Left kidney (tissue), 2 donors: ENCODE measurements around the gene L3MBTL4. TPM values are rescaled to one million over a fixed set of nuclear protein-coding genes. Genes with fewer than 3 reads are reported as not detected.
"Not testable (repeated sequence)": the region's sequence is repeated elsewhere in the genome, so short reads cannot be mapped to it uniquely, and the experiment has no call there.

ENCODE experiments used
- DNase-seq: peaks from one replicate; pipeline ENCODE4 v3.0.0-alpha.2; 2013
- polyA plus RNA-seq: library from polyadenylated mRNA; unstranded; fragments of 120-200 nt; gene quantifications from one replicate; pipeline ENCODE4 v1.2.1, GENCODE V29; 2013; ENCODE audit not compliant: insufficient read length

L3MBTL4 gene
- polyA plus RNA-seq, 1 donor = 6.4 TPM

GRCh38 chr18:6107794-6108193, 306.9 kb downstream of the L3MBTL4 start:
- DNase-seq = no peak

DNA sequence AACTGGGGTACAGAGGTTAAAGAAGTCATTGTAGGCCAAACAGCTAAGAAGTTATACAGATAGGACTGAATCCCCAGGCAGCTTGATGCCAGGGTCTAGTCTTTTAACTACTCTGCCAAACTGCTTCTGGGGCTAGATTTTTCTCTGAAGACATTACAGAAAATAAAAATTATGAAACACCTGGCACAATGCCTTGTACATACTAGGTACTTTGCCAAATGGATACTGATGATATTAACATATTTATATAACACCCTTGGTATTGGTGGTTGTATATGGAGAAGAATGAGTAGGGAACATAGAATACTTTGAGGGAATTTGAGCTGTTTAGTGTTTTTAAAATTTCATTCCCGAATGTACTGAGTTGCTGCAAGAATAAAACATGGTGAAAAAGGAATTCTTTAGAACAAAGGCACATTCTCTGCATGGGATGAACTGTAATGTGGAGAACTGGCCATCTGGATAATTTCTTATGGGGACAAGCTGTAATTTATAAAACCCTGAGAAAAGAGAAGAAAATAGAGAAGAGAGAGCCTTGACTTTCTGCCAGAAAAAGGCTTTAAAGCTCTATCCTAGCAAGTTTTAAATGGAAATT, 308.5 kb downstream of the L3MBTL4 start:
- DNase-seq = no peak

DNA sequence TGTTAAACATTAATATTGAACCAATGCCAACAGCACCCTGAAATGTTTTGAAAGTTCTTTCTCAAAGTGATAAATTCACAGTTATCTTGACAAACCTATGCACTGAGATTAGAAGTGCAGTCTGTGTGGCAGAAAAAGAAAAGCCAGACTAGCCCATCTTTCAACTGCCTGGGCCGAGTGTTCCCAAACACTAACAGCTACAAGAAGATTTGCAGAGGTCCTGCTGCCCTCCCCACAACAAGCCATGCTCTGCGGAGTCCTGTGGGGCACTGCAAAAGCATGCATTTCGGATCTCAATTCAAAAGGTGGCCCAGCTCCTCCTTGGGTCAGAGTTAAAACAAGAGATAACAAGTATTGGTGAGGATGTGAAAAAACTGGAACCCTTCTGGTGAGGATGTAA, 311.0 kb downstream of the L3MBTL4 start:
- no peak for DNase-seq

DNA sequence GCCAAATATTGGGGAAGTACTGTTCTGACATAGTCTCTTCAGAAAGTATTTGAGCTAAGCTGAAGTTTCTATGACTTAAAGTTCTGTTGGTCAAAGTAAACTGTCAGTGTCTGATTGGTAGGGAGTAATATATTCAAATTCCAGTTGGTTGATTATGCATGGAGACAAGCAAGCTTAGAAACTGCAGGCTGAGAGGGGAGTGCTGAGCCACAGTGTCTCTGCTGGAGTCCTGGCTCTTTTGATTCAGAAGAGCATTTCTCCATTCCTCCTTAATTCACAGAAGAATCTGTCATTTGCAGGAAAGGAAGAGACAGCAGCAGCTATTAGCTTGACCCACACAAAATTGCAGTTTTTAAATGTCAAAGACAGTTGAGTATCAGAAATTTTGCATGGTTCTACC, 318.0 kb downstream of the L3MBTL4 start:
- DNase-seq = no peak

DNA sequence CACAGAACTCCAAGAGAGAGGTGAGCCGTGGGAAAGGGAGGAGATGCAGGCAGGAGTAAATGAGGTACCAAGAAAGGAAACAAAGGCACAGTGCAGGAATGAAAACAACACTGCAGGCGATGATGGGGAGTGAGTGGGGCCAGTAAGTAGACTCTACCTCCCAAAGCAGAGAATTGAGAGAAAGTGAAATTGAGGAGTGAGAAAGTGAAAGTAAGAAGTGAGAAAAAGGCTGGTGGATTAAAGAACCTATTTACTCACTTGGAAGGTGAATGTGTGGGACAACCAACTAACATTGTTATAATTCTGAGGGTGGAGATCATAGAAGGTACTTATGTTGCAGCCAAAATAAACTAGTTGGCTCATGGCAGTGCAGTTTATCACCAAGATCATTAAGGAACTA, 326.3 kb downstream of the L3MBTL4 start:
- DNase-seq = no peak

DNA sequence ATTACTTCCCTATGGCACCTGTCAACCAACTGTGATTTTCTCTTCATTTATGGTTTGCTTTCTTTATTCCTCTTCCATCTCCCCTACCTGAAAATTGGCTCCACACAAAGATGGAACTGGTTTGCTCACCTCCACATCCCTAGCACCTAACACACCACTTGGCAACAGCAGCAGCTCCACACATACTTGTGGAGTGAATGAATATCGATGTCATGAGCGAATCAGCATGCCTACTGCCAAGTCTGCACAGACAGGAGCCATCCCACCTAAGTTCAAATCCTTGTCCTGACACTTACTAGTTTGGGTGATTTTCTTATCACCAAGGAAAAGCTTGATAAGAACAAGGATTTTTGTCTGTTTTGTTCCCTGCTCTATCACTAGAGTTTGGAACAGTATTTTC, 328.0 kb downstream of the L3MBTL4 start:
- DNase-seq = no peak

GRCh38 chr18:6079406-6079805, 335.3 kb downstream of the L3MBTL4 start:
- no peak for DNase-seq

DNA sequence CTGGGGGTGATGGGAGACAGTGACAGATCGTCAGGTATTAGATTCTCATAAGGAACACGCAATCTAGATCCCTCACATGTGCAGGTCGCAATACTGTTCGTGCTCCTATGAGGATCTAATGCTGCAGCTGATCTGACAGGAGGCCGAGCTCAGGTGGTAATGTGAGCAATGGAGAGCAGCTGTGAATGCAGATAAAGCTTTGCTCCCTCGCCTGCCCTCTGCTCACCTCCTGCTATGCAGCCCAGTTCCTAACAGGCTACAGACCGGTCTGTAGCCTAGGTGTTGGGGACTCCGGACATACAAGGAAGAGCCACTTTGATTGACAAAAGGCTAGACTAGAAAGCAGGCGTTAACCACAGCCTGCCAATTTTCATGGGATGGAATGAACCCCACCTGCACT, 335.8 kb downstream of the L3MBTL4 start:
- DNase-seq = no peak

DNA sequence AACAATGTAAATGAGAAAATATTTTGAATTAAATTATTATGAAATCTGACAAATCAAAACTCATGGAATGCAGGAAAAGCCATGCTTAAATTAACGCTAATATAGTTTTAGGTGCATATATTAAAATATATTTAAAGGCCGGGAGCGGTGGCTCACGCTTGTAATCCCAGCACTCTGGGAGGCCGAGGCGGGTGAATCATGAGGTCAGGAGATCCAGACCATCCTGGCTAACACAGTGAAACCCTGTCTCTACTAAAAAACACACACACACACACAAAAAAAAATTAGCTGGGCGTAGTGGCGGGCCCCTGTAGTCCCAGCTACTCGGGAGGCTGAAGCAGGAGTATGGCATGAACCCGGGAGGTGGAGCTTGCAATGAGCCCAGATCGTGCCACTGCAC, 342.3 kb downstream of the L3MBTL4 start:
- DNase-seq = not testable (repeated sequence)

DNA sequence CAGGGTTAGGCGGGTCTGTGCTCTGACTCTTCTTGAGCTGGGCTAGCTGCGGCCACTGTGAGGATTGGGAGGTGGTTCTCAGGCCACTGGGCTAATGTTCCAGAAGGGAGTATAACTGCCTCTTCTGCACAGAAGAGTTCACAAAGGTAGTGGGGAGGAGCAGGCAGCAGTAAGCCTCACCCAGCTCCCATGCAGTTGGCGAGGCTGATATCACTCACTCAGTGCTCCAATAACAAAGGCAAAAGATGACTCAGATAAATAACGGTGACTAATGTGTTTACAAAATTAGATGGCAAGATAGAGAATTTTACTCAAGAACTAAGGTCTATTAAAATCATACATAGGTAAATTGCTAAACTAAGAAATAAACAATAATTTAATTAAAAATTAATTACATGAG, 345.2 kb downstream of the L3MBTL4 start:
- DNase-seq = no peak

- no peak for DNase-seq
Observed at GRCh38 chr18:6069103-6069502, 345.6 kb downstream of the L3MBTL4 start.

- DNase-seq = no peak
Observed at GRCh38 chr18:6060149-6060548, 354.6 kb downstream of the L3MBTL4 start.

DNA sequence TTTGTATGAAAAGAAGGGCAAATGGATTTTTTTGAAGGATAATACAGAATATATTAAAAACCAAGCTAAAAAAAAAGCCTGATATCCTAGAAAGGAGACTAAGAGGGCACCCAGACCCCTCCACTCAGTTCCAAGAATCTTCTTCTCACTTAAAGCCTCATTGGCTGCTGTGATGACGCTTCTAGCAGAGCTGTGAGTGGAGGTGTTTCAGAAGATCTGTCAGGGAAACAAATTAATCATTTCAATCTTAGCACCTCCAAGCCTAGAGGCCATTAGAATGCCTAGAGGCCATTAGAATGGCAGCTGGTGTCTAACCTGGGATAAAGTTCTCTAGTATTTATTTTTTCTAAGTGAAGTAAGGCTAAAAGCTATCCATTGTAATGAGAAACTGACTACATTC, 355.2 kb downstream of the L3MBTL4 start:
- no peak for DNase-seq

GRCh38 chr18:6058941-6059340, 355.8 kb downstream of the L3MBTL4 start:
- peak; percentile 52 for DNase-seq

DNA sequence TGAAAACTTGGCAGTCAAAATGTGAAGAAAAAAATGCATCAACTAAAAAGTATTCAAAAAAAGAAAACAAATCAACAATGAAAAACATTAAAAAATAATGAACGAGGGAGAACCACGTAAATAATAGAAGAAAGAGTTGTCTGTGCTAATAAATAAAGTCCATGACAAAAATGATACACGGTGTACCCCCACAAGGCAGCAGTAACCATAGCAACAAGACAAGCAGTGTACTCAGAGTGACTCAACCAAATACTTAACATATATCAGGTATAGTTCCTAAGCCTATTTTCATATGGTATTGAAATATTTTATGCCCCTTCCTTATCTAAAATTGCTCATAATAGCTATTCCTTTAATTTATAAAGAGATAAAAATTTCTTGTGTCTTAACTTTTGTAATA, 357.1 kb downstream of the L3MBTL4 start:
- no peak for DNase-seq

DNA sequence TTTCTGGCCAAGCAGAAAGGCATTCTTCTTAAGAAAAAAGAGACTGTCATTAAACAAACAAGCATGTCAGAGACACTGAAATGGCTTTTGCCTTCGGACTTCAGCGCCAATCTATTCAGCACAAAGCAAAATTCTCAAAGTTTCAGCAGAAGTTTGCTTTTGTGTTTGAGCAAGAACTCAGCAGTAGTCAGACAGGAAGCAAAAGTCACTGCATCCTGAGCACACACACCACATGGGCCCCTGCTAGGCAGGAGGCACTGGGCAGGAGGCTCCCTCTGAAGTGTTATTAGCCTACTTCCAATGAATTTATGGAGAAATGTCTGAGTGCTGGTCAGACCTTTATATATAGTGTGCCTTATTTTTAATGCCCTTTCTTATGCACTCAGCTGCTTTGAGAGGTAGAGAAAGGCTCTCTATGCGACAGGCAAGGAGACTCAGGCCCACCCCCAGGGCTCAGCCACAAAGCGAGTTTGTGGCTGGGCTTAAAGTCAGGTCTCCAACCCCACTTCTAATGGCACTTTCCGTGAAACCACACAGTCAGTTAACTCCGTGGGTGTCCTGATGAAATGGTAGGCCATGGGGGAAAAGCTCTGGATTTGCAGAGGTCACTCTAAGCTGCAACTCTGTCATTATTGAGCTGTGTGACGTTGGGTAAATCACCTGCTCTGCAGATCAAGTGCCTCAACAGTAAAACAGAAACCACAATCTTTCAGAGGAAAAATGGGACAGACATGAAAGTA, 358.4 kb downstream of the L3MBTL4 start:
- no peak for DNase-seq

- DNase-seq = no peak
Observed at GRCh38 chr18:6055711-6056110, 359.0 kb downstream of the L3MBTL4 start.

DNA sequence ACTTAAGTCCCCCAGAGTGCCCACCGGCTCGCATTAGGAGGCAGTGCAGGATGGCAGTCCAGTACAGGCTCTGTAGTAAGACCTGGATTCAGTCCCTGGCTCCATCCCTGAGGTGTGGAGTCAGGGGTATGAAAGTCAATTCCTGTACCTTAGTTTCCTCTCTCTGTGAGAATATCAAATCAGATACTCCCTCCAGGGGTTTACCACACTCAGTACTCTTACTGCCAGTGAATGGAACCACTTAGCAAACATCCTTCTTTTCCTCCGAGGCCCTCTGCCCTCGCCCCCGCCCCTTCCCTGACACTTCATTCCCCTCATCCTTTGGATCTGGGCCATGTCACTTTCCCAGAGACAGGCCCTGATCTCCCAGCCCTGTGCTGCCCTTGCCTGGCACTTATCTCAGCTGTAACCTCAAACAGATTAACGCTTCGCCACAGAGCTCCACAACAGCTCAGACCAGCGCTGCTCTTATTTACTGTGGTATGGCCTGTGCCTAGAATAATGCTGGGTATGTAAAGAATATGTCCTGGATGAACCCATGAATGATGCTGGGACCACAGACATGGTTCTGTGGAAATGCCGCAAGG, 360.4 kb downstream of the L3MBTL4 start:
- DNase-seq = no peak

GRCh38 chr18:6052449-6052913, 362.2 kb downstream of the L3MBTL4 start:
- no peak for DNase-seq

DNA sequence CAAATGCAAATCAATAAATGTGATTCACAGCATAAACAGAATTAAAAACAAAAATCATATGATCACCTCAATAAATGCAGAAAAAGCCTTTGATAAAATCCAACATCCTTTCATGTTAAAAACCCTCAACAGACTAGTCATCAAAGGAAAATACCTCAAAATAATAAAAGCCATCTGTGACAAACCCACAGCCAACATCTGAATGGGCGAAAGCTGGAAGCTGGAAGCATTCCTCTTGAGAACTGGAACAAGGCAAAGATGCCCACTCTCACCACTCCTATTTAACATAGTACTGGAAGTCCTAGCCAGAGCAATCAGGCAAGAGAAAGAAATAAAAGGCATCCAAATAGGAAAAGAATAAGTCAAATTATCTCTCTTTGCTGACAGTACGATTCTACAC, 367.1 kb downstream of the L3MBTL4 start:
- not testable (repeated sequence) for DNase-seq

DNA sequence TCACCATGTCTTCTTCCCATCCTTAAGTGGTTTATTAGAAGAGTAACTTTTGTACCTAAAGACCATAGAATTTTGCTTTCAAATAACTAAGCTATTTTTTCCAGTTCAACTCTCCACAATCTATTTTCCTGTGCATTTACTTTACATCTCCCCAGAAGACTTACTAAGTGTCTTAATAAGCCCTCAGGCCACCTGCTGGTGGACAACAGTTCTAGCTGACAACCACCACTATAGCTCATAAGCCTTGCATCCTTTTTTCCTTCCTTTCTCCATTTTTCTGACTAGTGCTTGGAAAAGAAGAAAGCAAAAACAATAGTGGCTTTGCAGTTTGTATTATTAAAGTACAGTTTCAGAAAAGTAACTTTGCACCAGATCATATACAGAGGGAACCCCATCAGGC, 369.9 kb downstream of the L3MBTL4 start:
- no peak for DNase-seq

- DNase-seq = no peak
Observed at GRCh38 chr18:6044319-6044718, 370.4 kb downstream of the L3MBTL4 start.

- DNase-seq = no peak
Observed at GRCh38 chr18:6039055-6039454, 375.7 kb downstream of the L3MBTL4 start.

DNA sequence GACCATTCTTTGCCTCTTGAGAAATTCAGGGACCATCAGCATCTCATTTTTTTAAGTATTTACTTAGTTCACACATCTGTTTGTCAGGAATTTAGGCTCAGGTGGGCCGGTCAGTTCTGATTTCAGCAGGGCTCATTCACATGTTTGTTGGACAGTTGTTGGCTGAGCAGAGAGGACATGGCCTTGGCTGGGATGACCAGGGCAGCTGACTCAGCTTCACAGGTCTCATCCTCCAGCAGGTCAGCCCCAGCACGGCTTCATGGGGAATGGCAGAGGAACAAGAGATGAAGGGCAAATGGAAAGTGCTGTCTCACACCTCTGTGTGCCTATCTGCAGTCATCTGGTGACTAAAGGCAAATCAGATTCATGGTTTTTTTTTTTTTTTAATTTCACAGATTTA, 383.3 kb downstream of the L3MBTL4 start:
- no peak for DNase-seq
